ENCODE results near the gene RASL10B. TPM values are rescaled to one million over a fixed set of nuclear protein-coding genes. Genes with fewer than 3 reads are reported as not detected.

The RASL10B gene
- total RNA-seq, 1 donor from 2014 or later = 9.9 TPM

- H3K36me3 ChIP-seq = peaks cover 29 to 64% of the 10 kb centered on the region in 2 donors
These were observed 37.8 kb upstream of the RASL10B start for GRCh38 chr17:35693662-35694061.

GRCh38 chr17:35694906-35695305 lies 36.5 kb upstream of the RASL10B start:
- H3K27me3 ChIP-seq = no peaks in the 10 kb centered on the region
- peaks cover 0 to 4% of the 10 kb centered on the region in 2 donors for H3K4me1 ChIP-seq
- H3K9me3 ChIP-seq = no peaks in the 10 kb centered on the region
- no peak for DNase-seq (ENCODE audit: low spot score in 2 of 2)
- no peak overlapping the region for H3K27ac ChIP-seq
- peaks cover 25 to 52% of the 10 kb centered on the region in 2 donors for H3K36me3 ChIP-seq
- no peak overlapping the region for H3K4me3 ChIP-seq
- no peak for TF ChIP-seq CTCF (IDR thresholded peaks at IDR 0.05)
- intact Hi-C loops (cut with DNase I) = loop anchor here (5.0 kb wide), 1 partner anchor 37 kb away; the partner anchor contains the start of gene RASL10B

More at GRCh38 chr17:35693662-35694061, 37.8 kb upstream of the RASL10B start:
- Histone ChIP-seq H3K27ac (no peak overlapping the region), H3K27me3 (no peaks in the 10 kb centered on the region), H3K9me3 (no peaks in the 10 kb centered on the region), H3K4me1 (no peaks in the 10 kb centered on the region), H3K4me3 (no peak overlapping the region)
- intact Hi-C loops (cut with DNase I) = no loop called here
- DNase-seq (ENCODE audit: low spot score in 2 of 2) = no peak
- no peak for TF ChIP-seq CTCF (IDR thresholded peaks at IDR 0.05)

- Histone ChIP-seq H3K4me3 (no peak overlapping the region), H3K36me3 (peaks cover 25 to 45% of the 10 kb centered on the region in 2 donors), H3K27me3 (no peaks in the 10 kb centered on the region), H3K9me3 (no peaks in the 10 kb centered on the region), H3K4me1 (peaks cover 0 to 9% of the 10 kb centered on the region in 2 donors), H3K27ac (no peak overlapping the region)
- TF ChIP-seq CTCF (IDR thresholded peaks at IDR 0.05) = no peak
- no peak for DNase-seq (ENCODE audit: low spot score in 2 of 2)
- intact Hi-C loops (cut with DNase I) = loop anchor here (5.0 kb wide), 1 partner anchor 37 kb away; the partner anchor contains the start of gene RASL10B
These were observed 35.8 kb upstream of the RASL10B start for GRCh38 chr17:35695613-35696012.

- no peak for DNase-seq (ENCODE audit: low spot score in 2 of 2)
- Histone ChIP-seq H3K27ac (peak overlapping the region in 1 of 2 donors; percentile 11), H3K4me3 (no peak overlapping the region), H3K4me1 (peaks cover 0 to 12% of the 10 kb centered on the region in 2 donors), H3K9me3 (no peaks in the 10 kb centered on the region), H3K27me3 (no peaks in the 10 kb centered on the region), H3K36me3 (peaks cover 17 to 28% of the 10 kb centered on the region in 2 donors)
- intact Hi-C loops (cut with DNase I) = loop anchor here (5.0 kb wide), 1 partner anchor 34 kb away; the partner anchor contains the start of gene RASL10B
- TF ChIP-seq CTCF (IDR thresholded peaks at IDR 0.05) = no peak
These were observed 32.6 kb upstream of the RASL10B start for GRCh38 chr17:35698800-35699199.

- DNase-seq (ENCODE audit: low spot score in 2 of 2) = peak; percentile 17 to 75
- H3K36me3 ChIP-seq = peaks cover 5 to 16% of the 10 kb centered on the region in 2 donors
- intact Hi-C loops (cut with DNase I) = loop anchor here (2.0 kb wide), 1 partner anchor 19 kb away; no protein-coding TSS in a partner anchor
These were observed 31.3 kb upstream of the RASL10B start for GRCh38 chr17:35700150-35700549.

More at GRCh38 chr17:35700150-35700549, 31.3 kb upstream of the RASL10B start:
- Histone ChIP-seq H3K27ac (peak overlapping the region in 1 of 2 donors; percentile 7), H3K4me3 (no peak overlapping the region), H3K27me3 (no peaks in the 10 kb centered on the region), H3K4me1 (peaks cover 0 to 12% of the 10 kb centered on the region in 2 donors), H3K9me3 (no peaks in the 10 kb centered on the region)
- no peak for TF ChIP-seq CTCF (IDR thresholded peaks at IDR 0.05)
